IPS-20b (cell line): Measurements from ENCODE around the gene LGR4.
"Not testable (repeated sequence)": the region's sequence is repeated elsewhere in the genome, so short reads cannot be mapped to it uniquely, and the experiment has no call there.

ENCODE experiments used
- H3K27ac ChIP-seq: one replicate; pipeline ENCODE4 v1.5.1; 2013; ENCODE audit warnings: low read length
- H3K27me3 ChIP-seq: 2 replicates; pipeline ENCODE4 v1.6.1; 2013; ENCODE audit warnings: mild to moderate bottlenecking, low read length, inconsistent platforms; ENCODE audit not compliant: insufficient read depth
- H3K36me3 ChIP-seq: 2 replicates; pipeline ENCODE4 v1.6.1; 2013; ENCODE audit warnings: low read depth, mild to moderate bottlenecking, inconsistent platforms, low read length, moderate library complexity; ENCODE audit not compliant: insufficient read depth
- H3K4me1 ChIP-seq: 2 replicates; pipeline ENCODE4 v1.6.1; 2013; ENCODE audit warnings: mild to moderate bottlenecking, control low read depth, inconsistent platforms, low read length, moderate library complexity; ENCODE audit not compliant: insufficient read depth
- H3K4me3 ChIP-seq: 2 replicates; pipeline ENCODE4 v1.5.1; 2013; ENCODE audit warnings: mild to moderate bottlenecking, low read length, inconsistent platforms
- H3K9ac ChIP-seq: 2 replicates; pipeline ENCODE4 v1.6.1; 2013; ENCODE audit warnings: low read depth, mild to moderate bottlenecking, inconsistent platforms, low read length, moderate library complexity
- H3K9me3 ChIP-seq: 2 replicates; pipeline ENCODE4 v1.6.1; 2013; ENCODE audit warnings: mild to moderate bottlenecking, low read depth, low read length, inconsistent platforms; ENCODE audit not compliant: insufficient read depth

The LGR4 gene

DNA sequence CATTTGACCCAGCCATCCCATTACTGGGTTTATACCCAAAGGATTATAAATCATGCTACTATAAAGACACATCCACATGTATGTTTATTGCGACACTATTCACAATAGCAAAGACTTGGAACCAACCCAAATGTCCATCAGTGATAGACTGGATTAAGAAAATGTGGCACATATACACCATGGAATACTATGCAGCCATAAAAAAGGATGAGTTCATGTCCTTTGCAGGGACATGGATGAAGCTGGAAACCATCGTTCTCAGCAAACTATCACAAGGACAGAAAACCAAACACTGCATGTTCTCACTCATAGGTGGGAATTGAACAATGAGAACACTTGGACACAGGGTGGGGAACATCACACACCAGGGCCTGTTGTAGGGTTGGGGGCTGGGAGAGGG, 145.5 kb downstream of the LGR4 start:
- not testable (repeated sequence) for H3K9me3 ChIP-seq, H3K27me3 ChIP-seq, H3K4me3 ChIP-seq, H3K27ac ChIP-seq, H3K9ac ChIP-seq, H3K36me3 ChIP-seq
- peaks cover 11% of the 10 kb centered on the region; the same call in 1 of the 2 replicates for H3K4me1 ChIP-seq

DNA sequence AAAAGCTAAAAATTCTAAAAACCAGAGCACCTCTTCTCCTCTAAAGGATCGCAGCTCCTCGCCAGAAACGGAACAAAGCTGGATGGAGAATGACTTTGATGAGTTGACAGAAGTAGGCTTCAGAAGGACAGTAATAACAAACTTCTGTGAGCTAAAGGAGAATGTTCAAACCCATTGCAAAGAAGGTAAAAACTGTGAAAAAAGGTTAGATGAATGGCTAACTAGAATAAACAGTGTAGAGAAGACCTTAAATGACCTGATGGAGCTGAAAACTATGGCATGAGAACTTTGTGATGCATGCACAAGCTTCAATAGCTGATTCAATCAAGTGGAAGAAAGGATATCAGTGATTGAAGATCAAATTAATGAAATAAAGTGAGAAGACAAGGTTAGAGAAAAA, 150.4 kb downstream of the LGR4 start:
- not testable (repeated sequence) for H3K27me3 ChIP-seq, H3K27ac ChIP-seq, H3K4me3 ChIP-seq, H3K36me3 ChIP-seq, H3K4me1 ChIP-seq, H3K9ac ChIP-seq, H3K9me3 ChIP-seq

DNA sequence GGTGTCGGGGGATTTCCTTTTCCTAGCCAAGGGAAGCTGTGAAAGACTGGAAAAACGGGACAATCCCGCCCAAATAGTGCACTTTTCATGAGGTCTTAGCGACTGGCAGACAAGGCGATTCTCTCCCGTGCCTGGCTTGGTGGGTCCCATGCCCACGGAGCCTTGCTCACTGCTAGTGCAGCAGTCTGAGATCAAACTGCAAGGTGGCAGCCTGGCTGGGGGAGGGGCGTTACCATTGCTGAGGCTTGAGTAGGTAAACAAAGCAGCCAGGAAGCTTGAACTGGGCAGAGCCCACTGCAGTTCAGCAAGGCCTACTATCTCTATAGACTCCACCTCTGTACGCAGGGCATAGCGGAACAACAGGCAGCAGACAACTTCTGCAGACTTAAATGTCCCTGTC, 151.2 kb downstream of the LGR4 start:
- not testable (repeated sequence) for H3K27ac ChIP-seq, H3K27me3 ChIP-seq, H3K9ac ChIP-seq, H3K9me3 ChIP-seq, H3K36me3 ChIP-seq, H3K4me1 ChIP-seq, H3K4me3 ChIP-seq

DNA sequence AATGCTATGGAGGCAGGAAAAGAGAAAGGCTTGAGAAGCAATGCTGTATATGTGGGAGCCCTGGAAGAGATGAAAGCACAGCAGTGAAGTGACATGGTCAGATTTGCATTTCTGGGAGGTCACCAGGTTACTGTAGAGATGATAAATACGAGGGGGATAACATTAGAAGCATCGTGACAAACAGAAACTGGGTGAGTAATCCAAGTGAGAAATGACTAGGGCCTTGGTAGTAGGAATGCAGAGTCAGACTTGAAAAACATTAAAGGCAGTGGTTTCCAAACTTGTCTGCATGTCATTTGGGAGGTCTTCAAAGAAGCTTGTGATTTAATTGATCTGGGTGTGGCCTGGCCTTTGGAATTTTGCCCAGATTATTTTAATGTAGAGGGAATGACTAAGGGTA, 153.5 kb downstream of the LGR4 start:
- Histone ChIP-seq H3K27me3 (no peaks in the 10 kb centered on the region), H3K4me1 (no peaks in the 10 kb centered on the region), H3K27ac (no peak overlapping the region), H3K9ac (no peak overlapping the region), H3K36me3 (no peaks in the 10 kb centered on the region), H3K4me3 (no peak overlapping the region), H3K9me3 (peaks cover 7% of the 10 kb centered on the region; the same call in 1 of the 2 replicates)

DNA sequence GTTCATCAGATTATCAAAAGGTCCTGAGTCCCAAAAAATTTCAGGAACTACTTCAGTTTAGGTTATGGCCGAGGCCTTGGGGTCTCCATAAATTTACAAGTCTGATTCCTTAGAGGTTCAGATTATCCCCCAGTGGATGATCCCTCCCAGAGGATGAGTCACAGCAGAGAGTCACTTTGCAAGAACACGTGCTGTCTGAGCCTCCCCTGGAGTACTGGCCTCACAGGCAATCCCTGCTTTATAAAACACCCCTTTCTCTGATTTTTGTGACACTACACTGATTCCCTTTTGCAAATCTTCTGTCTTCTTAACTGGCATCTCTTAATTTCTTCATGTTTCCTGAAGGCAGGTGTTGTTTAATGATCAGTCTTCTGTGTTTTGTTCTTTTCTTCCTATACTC, 154.8 kb downstream of the LGR4 start:
- no peak overlapping the region for H3K4me3 ChIP-seq

More for the DNA sequence above, 154.8 kb downstream of the LGR4 start:
- Histone ChIP-seq H3K27ac (no peak overlapping the region), H3K27me3 (no peaks in the 10 kb centered on the region), H3K9me3 (peaks cover 7% of the 10 kb centered on the region; the same call in 1 of the 2 replicates), H3K4me1 (no peaks in the 10 kb centered on the region), H3K36me3 (no peaks in the 10 kb centered on the region), H3K9ac (no peak overlapping the region)
